C4-2B (cell line): ENCODE data around the gene CCNI2.

Source experiments
- H3K27ac ChIP-seq: fragments of 450-650 bp; 2 replicates; pipeline ENCODE4 v1.5.1; 2017
- ZFX ChIP-seq: fragments of 450-650 bp; IDR thresholded peaks from 2 replicates; pipeline ENCODE4 v1.6.1; 2017
- TF ChIP-seq, protein P1 (sequence below): fragments of 450-650 bp; conservative IDR thresholded peaks from 2 replicates; pipeline ENCODE4 v1.5.1; 2017; ENCODE audit warnings: mild to moderate bottlenecking

CCNI2 gene

DNA sequence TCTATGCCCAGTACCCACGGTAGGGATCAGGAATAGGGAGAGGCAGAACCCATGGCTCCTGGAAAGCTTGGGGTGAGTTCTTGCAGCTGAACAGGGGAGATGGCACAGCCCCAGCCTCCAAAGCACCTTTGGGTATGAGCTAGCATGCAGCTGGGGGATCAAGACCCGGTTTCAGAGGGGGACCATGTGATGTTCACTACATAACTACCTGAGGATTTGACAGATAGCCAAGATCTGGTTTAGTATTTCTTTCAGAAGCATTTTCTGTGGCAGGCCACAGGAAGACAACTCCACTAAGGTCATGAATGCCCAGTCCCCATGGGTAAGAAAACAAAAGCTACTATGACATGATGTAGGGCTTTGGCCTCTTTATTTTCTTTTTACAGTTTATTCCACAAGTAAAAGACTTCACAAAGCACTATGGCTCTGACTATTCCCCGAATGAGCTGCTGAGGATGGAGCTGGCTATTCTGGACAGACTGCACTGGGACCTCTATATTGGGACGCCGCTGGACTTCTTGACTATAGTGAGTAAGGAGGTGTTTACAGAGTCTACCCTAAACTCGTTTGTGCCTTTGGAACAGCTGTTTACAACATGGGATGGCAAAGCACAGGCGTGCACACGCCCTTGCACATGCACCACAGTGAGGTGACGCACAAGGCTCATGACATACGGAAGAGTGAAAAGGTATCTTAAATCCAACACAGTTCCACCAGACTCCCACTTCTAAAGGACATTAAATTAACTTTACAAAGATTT, 3.4 kb downstream of the CCNI2 start:
- H3K27ac ChIP-seq = no peak overlapping the region
- TF ChIP-seq, protein P1, sequence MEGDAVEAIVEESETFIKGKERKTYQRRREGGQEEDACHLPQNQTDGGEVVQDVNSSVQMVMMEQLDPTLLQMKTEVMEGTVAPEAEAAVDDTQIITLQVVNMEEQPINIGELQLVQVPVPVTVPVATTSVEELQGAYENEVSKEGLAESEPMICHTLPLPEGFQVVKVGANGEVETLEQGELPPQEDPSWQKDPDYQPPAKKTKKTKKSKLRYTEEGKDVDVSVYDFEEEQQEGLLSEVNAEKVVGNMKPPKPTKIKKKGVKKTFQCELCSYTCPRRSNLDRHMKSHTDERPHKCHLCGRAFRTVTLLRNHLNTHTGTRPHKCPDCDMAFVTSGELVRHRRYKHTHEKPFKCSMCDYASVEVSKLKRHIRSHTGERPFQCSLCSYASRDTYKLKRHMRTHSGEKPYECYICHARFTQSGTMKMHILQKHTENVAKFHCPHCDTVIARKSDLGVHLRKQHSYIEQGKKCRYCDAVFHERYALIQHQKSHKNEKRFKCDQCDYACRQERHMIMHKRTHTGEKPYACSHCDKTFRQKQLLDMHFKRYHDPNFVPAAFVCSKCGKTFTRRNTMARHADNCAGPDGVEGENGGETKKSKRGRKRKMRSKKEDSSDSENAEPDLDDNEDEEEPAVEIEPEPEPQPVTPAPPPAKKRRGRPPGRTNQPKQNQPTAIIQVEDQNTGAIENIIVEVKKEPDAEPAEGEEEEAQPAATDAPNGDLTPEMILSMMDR = no peak

DNA sequence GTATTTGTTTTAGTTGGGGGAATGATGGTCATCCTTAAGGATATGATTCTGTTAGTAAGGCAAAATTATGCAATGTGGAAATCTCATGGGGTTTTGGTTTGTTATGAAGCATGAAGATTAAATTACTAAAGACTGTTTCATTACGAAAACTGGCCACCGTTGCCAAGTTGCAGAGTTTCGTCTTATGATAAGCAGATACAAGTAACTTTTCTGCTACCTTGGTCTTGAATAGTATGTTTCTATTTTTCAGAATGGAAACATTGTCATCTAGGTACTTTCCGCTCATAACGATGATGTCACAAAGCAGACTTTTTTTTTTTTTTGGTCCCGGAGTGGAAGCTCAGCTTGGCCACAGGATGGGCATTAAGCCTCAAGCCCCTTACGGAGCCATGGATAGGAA, 4.2 kb downstream of the CCNI2 start:
- no peak overlapping the region for H3K27ac ChIP-seq
- no peak for TF ChIP-seq ZFX
- TF ChIP-seq, protein P1 = no peak

DNA sequence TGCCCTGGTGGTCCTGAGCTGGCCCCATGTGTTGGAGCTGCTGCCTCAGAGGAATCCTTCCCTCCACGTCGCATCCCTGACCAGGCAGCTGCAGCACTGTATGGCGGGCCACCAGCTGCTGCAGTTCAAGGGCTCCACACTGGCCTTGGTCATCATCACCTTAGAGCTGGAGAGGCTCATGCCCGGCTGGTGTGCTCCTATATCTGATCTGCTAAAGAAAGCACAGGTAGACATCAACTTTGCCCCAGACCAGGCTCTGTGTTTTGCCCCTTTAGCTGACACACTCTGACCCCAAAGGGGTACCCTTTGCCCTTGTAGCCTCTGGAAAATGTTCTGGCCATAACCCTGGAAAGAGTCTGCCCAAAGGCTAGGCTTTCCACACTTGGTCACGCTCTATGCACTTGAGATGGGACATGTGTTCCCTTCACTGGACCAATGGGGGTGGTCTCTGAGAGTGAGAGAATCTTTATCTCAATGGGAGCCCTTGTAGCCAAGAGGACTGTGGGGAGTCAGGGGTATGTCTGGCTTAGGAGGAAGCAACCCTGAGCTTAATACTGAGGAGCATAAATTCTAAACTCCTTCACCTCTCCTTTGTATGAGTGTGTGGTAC, 4.8 kb downstream of the CCNI2 start:
- no peak overlapping the region for H3K27ac ChIP-seq
- TF ChIP-seq, protein P1 = no peak
- no peak for TF ChIP-seq ZFX

DNA sequence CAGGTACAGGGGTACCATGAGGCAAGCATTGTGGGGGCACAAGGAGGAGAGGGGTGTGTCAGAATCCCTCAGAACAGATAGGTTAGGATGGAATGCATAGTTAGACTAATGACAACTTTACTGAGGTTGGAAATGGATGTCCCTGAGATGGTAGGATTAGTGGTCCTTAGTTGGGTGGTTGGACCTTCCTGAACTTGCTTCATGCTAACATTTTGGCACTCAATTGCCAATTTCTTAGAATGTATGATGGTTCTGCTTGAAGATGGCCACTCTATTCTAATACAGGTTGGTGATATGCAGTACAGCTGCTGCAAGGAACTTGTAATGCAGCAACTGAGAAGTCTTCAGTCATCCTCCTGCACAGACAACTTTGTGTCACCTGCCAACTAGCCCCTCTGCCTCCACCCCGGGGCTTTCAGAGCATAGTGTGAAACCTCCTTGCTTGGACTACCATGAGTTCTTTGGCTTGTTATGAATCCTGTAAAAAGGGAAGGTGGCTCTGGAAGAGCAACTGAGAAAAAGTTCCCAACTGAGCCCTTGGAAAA, 5.4 kb downstream of the CCNI2 start:
- H3K27ac ChIP-seq = no peak overlapping the region
- TF ChIP-seq ZFX = no peak
- TF ChIP-seq, protein P1 = no peak

DNA sequence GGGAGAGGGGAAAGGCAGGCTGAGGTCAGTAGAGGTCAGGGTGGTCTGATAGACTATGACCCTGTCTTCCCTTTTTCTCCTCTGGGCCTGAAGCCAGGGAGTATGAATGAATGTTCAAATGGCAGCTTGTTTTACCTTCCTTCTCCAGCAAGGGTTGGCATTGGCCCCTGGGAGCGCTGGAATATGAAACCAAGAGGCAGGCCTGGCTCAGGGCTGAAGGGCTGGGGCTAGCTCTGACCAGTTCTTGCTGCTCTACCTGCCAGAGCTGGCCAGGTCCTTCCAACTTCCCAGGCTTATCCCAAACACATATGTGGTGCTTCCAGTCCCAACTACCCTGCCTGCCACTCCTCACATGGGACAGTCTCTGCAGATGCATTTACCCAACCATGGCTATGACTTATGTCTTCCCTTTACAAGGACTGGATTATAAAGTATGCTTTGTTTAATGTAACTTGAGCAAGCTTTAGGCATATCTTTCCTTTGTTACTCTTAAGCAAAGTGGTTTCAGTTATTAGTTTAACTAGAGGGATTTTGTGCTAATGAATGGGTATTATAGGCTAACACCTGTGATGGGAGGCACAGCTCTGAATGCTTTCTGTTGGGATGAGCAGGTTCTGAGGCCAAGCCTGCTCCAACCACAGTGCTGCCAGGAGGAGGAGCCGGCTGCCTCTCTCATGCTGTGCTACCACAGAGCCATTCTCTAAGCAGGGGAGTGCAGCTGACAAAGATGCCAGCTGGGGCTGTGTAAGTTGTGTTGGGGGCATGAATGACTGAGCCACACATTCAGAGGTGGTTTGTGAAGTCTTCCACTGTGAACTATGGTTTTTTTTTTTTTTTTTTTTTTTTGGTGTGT, 6.1 kb downstream of the CCNI2 start:
- no peak overlapping the region for H3K27ac ChIP-seq
- TF ChIP-seq, protein P1 = no peak
- TF ChIP-seq ZFX = no peak

DNA sequence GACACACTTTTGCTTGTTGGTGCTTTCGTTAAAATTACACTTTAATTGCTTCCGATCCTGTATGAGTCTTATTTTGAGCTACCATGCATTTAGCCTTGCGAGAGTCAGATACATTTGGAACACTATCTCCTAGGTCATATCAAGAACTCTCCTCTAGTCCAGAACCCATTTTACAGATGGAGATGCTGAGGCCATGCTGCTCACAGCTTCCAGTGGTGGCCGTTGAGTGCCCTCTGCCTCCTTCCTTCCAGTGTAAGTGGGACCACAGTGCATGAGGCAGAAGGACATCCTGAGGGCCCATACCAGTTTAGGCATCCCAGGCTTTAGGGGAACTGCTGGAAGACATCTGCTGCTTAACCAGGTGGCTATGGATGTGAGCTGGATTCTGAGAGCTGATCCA, 6.9 kb downstream of the CCNI2 start:
- H3K27ac ChIP-seq = no peak overlapping the region
- no peak for TF ChIP-seq ZFX
- TF ChIP-seq, protein P1 = no peak
